ENCODE results near the gene RERE. TPM values are rescaled to one million over a fixed set of nuclear protein-coding genes. Genes with fewer than 3 reads are reported as not detected.

RERE gene
- total RNA-seq, 1 experiment from 2014 or later, result 40.6 TPM

DNA sequence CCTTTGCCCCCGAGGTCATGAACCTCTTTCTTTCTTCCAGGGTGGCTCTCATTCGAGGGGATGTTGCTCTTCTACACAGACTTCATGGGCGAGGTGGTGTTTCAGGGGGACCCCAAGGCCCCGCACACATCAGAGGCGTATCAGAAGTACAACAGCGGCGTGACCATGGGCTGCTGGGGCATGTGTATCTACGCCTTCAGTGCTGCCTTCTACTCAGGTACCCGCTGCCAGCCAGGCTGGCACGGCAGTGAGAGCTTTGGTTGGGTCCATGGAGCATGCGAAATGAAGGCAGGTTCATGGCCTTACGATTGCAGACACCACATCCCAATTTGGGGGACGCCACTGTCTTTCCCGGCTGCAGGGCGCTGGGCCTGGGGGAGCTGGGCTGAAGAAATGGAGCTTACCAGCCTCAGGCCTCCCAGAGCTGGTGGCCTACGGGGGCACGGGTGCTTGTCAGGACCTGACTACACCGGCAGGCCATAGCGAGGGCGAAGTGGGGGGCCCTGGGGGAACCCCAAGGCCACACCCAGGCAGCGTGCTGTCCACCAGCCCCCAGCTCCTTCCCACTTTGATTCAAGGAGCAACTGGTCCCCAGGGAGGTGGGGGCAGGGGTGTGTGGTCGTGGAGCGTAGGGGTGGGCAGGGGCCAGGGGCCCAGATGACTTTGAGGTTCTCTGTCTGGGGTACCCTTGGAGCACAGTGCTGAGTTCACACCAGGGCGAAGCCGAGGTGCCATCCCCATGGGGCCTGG, 479.5 kb downstream of the RERE start:
- H3K9me3 ChIP-seq (ENCODE audit: control insufficient read depth in 1 of 2, insufficient read depth in 1 of 2, low read depth in 1 of 2, low read length in 2 of 2), result no peaks in the 10 kb centered on the region
- H4K20me1 ChIP-seq (ENCODE audit: insufficient read depth), result no peaks in the 10 kb centered on the region
- DNase-seq (ENCODE audit: low read depth, low spot score), result no peak
- no TSS peak for BruUV-seq (replicated peaks)
- ATAC-seq, result no peak
- H3K79me2 ChIP-seq (ENCODE audit: insufficient read depth, low read length), result no peaks in the 10 kb centered on the region
- peaks cover 0 to 3% of the 10 kb centered on the region in 2 experiments; a peak in 1 of 4 replicates for H3K36me3 ChIP-seq (ENCODE audit: control insufficient read depth in 1 of 2, insufficient read depth in 2 of 2, low read length in 2 of 2)
- ChIA-PET POLR2A (no interaction called here), RAD21 (ENCODE audit: low non-redundant PET in 1 of 2, low total read pairs in 2 of 2, uncharacterized antibody in 2 of 2, unreplicated experiment in 2 of 2) (no interaction called here), CTCF (no interaction called here)
- no peak overlapping the region for H3K27ac ChIP-seq (ENCODE audit: low read depth, low read length)
- H3K27me3 ChIP-seq (ENCODE audit: insufficient read depth, low read length), result no peaks in the 10 kb centered on the region
- intact Hi-C loops (cut with micrococcal nuclease), result no loop called here
- TF ChIP-seq EZH2phosphoT487 (IDR thresholded peaks at IDR 0.05; ENCODE audit: borderline replicate concordance), result no peak
- TF ChIP-seq JUND (IDR thresholded peaks at IDR 0.05), result no peak
- TF ChIP-seq FOSL1 (IDR thresholded peaks at IDR 0.05; ENCODE audit: low read depth), result no peak
- no peak for TF ChIP-seq CBX3 (IDR thresholded peaks at IDR 0.05; ENCODE audit: low read depth)
- TF ChIP-seq REST (IDR thresholded peaks at IDR 0.05; ENCODE audit: low read depth), result no peak
- no peak for TF ChIP-seq POLR2AphosphoS5 (IDR thresholded peaks at IDR 0.05; ENCODE audit: low read depth, low read length)
- TF ChIP-seq, protein P1, sequence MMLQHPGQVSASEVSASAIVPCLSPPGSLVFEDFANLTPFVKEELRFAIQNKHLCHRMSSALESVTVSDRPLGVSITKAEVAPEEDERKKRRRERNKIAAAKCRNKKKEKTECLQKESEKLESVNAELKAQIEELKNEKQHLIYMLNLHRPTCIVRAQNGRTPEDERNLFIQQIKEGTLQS (IDR thresholded peaks at IDR 0.05), result no peak
- no peak for TF ChIP-seq ZFX (IDR thresholded peaks at IDR 0.05)
- TF ChIP-seq POLR2A (IDR thresholded peaks at IDR 0.05; ENCODE audit: borderline replicate concordance, extremely low read depth, insufficient read depth, insufficient read length), result no peak
- no peak for TF ChIP-seq SRF (IDR thresholded peaks at IDR 0.05; ENCODE audit: low read depth)
- TF ChIP-seq ZNF274 (IDR thresholded peaks at IDR 0.05; ENCODE audit: low read depth, low read length), result no peak
- TF ChIP-seq TCF7L2 (IDR thresholded peaks at IDR 0.05; ENCODE audit: borderline replicate concordance, extremely low read depth, insufficient read depth, insufficient read length), result no peak
- no peak for TF ChIP-seq MAX (IDR thresholded peaks at IDR 0.05)
- no peak for TF ChIP-seq YY1 (IDR thresholded peaks at IDR 0.05; ENCODE audit: extremely low read depth, insufficient replicate concordance, low read depth, low read length)
- H3K4me2 ChIP-seq (ENCODE audit: low read length), result no peak overlapping the region
- peaks cover 2 to 8% of the 10 kb centered on the region in 2 experiments for H3K4me1 ChIP-seq (ENCODE audit: control insufficient read depth in 1 of 2, insufficient read depth in 2 of 2, low read length in 2 of 2)
- no peak overlapping the region for H3K4me3 ChIP-seq (replicated peaks in 1 of 2; ENCODE audit: low read depth in 1 of 2, low read length in 2 of 2)
- H2AFZ ChIP-seq (ENCODE audit: low read depth, low read length, poor library complexity, severe bottlenecking), result no peak overlapping the region
- H3K9me2 ChIP-seq (ENCODE audit: insufficient read depth), result no peaks in the 10 kb centered on the region
- no peak overlapping the region for H3K9ac ChIP-seq (ENCODE audit: low read length)
